GM18511 (cell line): Measurements from ENCODE around the gene NRG4.
"Not testable (repeated sequence)": the region's sequence is repeated elsewhere in the genome, so short reads cannot be mapped to it uniquely, and the experiment has no call there.

Source experiments
- ATAC-seq: cut with Tn5 transposase; IDR thresholded peaks from one replicate; pipeline ENCODE4 v1.9.1; 2021; ENCODE audit warnings: mild to moderate bottlenecking, moderate library complexity; ENCODE audit not compliant: unreplicated experiment

Gene NRG4

GRCh38 chr15:75928680-75929608 is 83.3 kb downstream of the NRG4 start:
- no peak for ATAC-seq

DNA sequence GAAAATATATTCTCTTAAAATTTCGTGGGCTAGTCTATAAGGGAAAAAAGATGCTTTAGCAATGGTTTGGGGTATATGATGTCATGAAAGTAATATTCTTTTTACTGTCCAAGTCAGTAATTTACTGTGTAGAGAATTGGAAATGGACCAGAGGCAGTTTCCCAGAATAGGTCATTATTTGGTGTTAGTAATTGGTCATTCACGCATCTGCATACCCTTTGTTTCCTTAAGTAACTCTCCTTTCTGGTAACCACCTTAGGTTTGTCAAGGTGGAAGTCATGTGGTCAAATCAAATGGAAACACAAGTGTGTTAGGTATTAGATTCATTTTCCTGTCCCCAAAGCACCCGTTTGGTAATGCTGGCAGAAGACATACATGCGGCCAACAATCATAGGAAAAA is 84.6 kb downstream of the NRG4 start:
- ATAC-seq = no peak

DNA sequence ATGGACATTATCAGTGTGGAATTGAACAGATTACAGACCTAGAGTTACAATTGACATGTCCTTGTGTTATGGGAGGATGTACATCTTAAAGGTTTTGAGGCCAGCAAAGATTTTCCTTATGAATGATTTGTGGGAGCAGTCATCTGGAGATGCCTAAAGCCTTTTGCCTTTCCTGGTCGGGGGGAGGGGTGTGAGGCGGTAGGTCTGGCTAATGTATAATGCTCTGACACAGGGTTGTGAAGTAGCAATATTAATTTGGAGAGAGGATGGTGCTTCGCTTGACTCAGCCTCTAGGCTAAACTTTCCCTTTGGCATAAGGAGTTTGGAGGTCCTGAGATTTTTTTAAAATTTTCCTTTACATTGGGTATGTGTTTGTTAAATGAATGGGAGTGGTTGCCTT is 85.3 kb downstream of the NRG4 start:
- no peak for ATAC-seq

DNA sequence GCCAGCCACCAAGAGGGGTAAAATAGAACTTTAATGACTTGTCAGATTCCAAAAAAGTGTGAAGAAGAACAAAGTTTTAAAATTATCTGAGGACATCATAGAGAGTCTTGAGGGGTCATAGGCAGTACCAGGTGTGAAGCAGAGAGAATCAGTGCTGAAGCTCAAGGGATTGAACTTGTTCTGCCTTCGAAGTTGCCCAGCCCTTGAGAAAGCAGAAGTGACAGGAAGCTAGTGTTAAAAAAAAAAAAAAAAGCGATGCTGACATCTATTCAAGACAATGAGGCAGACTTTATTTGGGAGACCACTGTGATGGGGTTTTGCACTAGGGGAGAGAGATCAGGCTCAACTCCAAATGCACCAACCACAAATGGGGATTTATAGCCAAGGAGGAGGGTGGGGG is 86.8 kb downstream of the NRG4 start:
- ATAC-seq = no peak

DNA sequence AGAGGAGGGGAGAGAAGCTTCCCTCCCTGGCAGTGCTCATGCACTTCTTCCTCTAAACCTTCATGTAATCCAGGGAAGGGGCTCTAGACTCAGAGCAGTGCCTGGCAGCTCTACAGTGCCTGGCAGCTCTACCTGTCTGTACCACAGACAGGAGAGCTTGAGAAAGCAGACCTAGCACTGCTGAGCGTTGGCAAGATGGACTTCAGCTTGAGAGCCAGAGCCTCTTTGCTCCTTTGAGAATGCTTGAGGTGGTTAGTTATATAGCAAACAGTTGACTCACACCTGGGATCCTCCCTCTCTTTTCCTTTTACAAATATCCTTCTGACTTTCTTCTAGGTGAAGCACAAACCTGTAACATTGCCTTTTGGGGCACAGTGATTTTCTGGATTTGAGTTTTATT is 87.6 kb downstream of the NRG4 start:
- no peak for ATAC-seq

GRCh38 chr15:75923756-75924155 is 88.5 kb downstream of the NRG4 start:
- no peak for ATAC-seq

DNA sequence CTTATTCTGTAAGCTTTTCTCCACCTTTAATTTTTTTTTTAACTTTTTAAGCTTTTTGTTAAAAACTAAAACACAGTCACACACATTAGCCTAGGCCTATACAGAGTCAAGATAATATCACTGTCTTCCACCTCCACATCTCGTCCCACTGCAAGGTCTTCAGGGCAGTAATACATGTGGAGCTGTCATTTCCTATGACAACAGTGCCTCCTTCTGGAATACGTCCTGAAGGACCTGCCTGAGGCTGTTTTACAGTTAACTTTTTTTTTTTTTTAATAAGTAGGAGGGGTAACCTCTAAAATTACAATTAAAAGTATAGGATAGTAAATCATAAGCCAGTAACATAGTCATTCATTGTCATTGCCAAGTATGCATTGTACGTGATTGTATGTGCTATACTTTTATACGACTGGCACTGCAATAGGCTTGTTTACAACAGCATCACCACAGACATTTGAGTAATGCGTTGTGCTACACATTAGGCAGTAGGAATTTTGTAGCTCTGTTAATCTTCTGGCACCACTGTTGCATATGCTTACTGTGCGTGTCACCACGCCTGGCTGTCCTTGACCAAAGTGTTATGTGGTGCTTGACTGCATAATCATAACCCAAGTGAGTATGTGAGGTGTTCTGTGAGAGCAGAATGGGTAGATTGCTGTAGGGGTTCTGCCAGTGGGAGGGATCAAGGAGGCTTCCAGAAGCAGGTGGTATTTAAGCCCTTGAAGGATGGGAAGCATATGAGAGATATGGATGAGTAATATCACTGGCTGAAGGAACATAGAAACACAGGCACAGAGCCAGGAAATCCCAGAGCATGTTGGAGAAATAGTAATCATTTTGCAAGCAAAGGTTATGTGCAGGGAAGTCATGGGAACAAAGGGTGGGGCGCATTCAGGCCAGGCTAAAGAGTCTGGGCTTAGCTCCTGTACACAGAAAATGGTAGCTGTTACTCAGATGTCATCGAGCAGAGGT is 90.2 kb downstream of the NRG4 start:
- ATAC-seq = no peak

DNA sequence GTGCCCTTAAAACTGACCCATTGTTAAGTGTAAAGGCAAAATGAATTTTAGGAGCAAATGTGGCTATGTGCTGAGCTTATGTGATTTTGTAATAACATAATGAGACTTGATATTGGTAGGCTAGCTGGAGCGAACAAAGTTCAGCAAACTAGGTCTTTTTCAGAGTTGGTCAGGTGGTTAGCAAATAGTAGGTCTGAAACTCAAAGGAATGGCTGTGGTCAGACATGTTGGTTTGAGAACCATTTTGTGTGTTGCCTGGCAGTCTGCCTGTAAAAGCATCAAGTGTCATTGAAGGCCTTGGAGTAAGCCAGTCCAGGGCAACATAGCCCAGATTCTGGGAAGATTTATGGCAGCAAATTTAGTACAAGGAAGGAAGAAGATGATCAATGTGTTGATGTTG is 92.1 kb downstream of the NRG4 start:
- ATAC-seq = no peak

GRCh38 chr15:75918135-75918534 is 94.1 kb downstream of the NRG4 start:
- ATAC-seq = no peak

DNA sequence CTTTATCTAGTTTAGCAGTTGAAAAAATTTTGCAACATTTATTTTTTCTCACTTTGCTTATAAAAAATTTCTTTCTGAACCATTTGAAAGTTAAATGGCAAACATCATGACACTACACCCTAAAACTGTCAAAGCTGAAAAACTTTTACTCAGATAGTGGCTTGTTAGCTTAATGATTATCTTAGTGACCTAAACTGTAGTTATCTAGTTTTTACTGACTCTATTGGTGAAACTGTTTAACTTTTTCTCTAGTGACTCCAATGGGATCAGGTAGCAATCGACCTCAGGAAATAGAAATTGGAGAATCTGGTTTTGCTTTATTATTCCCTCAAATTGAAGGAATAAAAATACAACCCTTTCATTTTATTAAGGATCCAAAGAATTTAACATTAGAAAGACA is 95.2 kb downstream of the NRG4 start:
- ATAC-seq = no peak

GRCh38 chr15:75910355-75910754 is 101.9 kb downstream of the NRG4 start:
- ATAC-seq = not testable (repeated sequence)

DNA sequence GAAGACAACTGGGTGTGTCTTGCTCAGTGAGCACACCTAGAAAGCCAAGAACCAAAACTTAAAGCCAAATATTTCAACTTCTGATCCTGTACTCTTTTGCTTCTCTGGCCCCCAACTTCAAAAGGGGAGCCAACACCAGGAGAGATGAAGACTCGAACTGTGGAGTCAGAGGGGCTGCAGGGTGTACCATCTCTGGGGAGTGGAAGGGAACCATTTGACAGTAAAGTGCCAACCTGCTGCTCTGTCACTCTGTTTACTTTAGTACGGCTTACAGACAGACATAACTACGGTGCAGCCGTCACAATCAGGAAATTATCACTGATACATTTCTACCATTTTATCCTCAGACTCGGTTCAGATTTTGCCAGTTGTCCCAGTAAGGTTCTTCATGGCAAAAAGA is 107.0 kb downstream of the NRG4 start:
- ATAC-seq = no peak

- peak; percentile 94 for ATAC-seq
Observed at GRCh38 chr15:75903331-75904239, 108.6 kb downstream of the NRG4 start, which contains the start of gene FBXO22. Gene FBXO22, plus strand, starts transcription at chr15:75903878. Its CDS starts 86 bp downstream, at chr15:75903964.

DNA sequence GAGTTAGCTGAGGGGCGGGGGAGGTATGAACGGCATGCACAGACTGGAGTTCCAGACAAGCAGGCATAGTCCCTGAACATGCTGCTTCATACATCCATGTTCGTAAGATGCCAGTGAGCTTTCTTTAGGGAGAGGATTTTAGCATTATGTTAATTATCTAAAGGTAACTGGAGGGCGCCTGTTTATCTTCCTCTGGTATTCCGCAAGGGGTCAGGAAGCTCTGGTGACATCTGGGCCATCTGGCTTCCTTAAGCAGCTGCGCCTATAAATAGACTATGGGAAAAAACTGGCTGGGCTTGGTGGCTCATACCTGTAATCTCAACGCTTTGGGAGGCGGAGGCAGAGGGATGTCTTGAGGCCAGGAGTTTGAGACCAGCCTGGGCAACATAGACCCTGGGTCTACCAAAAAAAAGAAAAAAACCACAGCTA is 110.1 kb downstream of the NRG4 start:
- ATAC-seq = no peak

GRCh38 chr15:75900577-75900976 is 111.6 kb downstream of the NRG4 start:
- ATAC-seq = no peak

- no peak for ATAC-seq
Observed at GRCh38 chr15:75895731-75896130, 116.5 kb downstream of the NRG4 start.

DNA sequence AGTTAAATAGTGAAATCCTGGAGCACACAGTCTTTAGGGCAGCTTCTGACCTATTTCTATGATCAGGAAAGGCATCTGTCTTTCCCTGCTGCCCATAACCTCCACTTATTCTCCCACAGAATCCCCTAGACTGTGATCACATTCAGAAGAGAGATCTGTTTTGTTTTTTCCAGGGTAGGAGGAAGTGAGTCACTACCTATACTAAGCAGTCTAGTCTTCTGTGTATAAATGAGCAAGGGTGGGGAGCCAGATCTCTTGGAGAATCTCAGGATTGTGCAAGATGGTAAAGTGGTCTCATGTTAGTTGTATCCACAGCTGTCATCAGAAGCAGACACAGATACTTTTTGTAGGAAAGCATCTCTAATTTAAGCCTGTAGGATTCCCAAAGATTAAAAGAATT is 120.3 kb downstream of the NRG4 start:
- ATAC-seq = no peak
